WTC11 (cell line): ENCODE data around the gene AGER. TPM values are rescaled to one million over a fixed set of nuclear protein-coding genes. Genes with fewer than 3 reads are reported as not detected.

Experiments
- ATAC-seq: fragments of 200-7000 bp; cut with Tn5 transposase; 2 replicates; pipeline ENCODE4 v1.10.0; 2021; ENCODE audit warnings: mild to moderate bottlenecking, moderate library complexity
- CTCF ChIA-PET: fragments of 300-600 bp; sonication (Branson Sonifier 250); formaldehyde crosslinking; loops from one replicate; lab custom pipeline; 2021; ENCODE audit warnings: antibody characterized with exemption; lab: Charles Lee
- POLR2A ChIA-PET: fragments of 350-600 bp; sonication (Branson Sonifier 250); formaldehyde crosslinking; loops from one replicate; lab custom pipeline; 2021; ENCODE audit warnings: antibody characterized with exemption; lab: Charles Lee
- DNase-seq: peaks from one replicate; pipeline ENCODE4 v3.0.0; 2021; ENCODE audit warnings: low spot score
- H3K27ac Mint-ChIP-seq: 2 replicates; pipeline ENCODE4 v1.8.0; 2021; ENCODE audit warnings: mixed read lengths
- H3K27me3 Mint-ChIP-seq: 2 replicates; pipeline ENCODE4 v1.8.0; 2021; ENCODE audit warnings: low read depth, mild to moderate bottlenecking, moderate library complexity, mixed read lengths
- H3K36me3 Mint-ChIP-seq: 2 replicates; pipeline ENCODE4 v1.8.0; 2021; ENCODE audit warnings: mixed read lengths
- H3K4me1 Mint-ChIP-seq: 2 replicates; pipeline ENCODE4 v1.8.0; 2022; ENCODE audit warnings: mixed read lengths
- H3K4me3 Mint-ChIP-seq: 2 replicates; pipeline ENCODE4 v1.8.0; 2021; ENCODE audit warnings: mild to moderate bottlenecking, moderate library complexity, mixed read lengths
- H3K9me3 Mint-ChIP-seq: 2 replicates; pipeline ENCODE4 v1.8.0; 2021; ENCODE audit warnings: mixed read lengths
- AFF4 ChIP-seq: sonication (generic); formaldehyde crosslinking; IDR thresholded peaks from 2 replicates; pipeline ENCODE4 v1.8.1; 2023; ENCODE audit warnings: mild to moderate bottlenecking, missing genetic modification reagents, borderline replicate concordance
- CTCF ChIP-seq: fragments of 200-600 bp; IDR thresholded peaks from 2 replicates; pipeline ENCODE4 v1.8.0; 2022; ENCODE audit warnings: antibody characterized with exemption
- FOXJ3 ChIP-seq: sonication (generic); formaldehyde crosslinking; IDR thresholded peaks from 2 replicates; pipeline ENCODE4 v1.9.0; 2021; ENCODE audit warnings: missing genetic modification reagents, mild to moderate bottlenecking, borderline replicate concordance
- FOXP1 ChIP-seq: sonication (generic); formaldehyde crosslinking; IDR thresholded peaks from 2 replicates; pipeline ENCODE4 v1.8.0; 2022; ENCODE audit warnings: missing genetic modification reagents, mild to moderate bottlenecking, moderate library complexity, borderline replicate concordance
- GTF2I ChIP-seq: fragments of 250-450 bp; sonication (Bioruptor Pico); conservative IDR thresholded peaks from 2 replicates; pipeline ENCODE4 v1.4.0; 2021; ENCODE audit warnings: mild to moderate bottlenecking
- NFE2L1 ChIP-seq: sonication (generic); formaldehyde crosslinking; IDR thresholded peaks from 2 replicates; pipeline ENCODE4 v1.8.1; 2023; ENCODE audit warnings: missing genetic modification reagents
- NR1H2 ChIP-seq: sonication (generic); formaldehyde crosslinking; IDR thresholded peaks from 2 replicates; pipeline ENCODE4 v1.9.0; 2021; ENCODE audit warnings: mild to moderate bottlenecking, moderate library complexity, missing genetic modification reagents
- PRDM15 ChIP-seq: sonication (generic); formaldehyde crosslinking; IDR thresholded peaks from 2 replicates; pipeline ENCODE4 v1.8.0; 2022; ENCODE audit warnings: missing genetic modification reagents
- PREB ChIP-seq: sonication (generic); formaldehyde crosslinking; IDR thresholded peaks from 2 replicates; pipeline ENCODE4 v1.8.1; 2022; ENCODE audit warnings: mild to moderate bottlenecking, missing genetic modification reagents, moderate library complexity, borderline replicate concordance
- SMAD3 ChIP-seq: sonication (generic); formaldehyde crosslinking; IDR thresholded peaks from 2 replicates; pipeline ENCODE4 v1.8.0; 2022; ENCODE audit warnings: missing genetic modification reagents, mild to moderate bottlenecking, borderline replicate concordance
- SP1 ChIP-seq: sonication (generic); formaldehyde crosslinking; conservative IDR thresholded peaks from 2 replicates; pipeline ENCODE4 v1.8.1; 2022; ENCODE audit warnings: missing genetic modification reagents
- TEAD4 ChIP-seq: sonication (generic); formaldehyde crosslinking; IDR thresholded peaks from 2 replicates; pipeline ENCODE4 v1.8.0; 2022; ENCODE audit warnings: mild to moderate bottlenecking, missing genetic modification reagents
- TP53 ChIP-seq: sonication (generic); formaldehyde crosslinking; IDR thresholded peaks from 2 replicates; pipeline ENCODE4 v1.8.1; 2023; ENCODE audit warnings: mild to moderate bottlenecking, missing genetic modification reagents
- USF1 ChIP-seq: sonication (generic); formaldehyde crosslinking; IDR thresholded peaks from 2 replicates; pipeline ENCODE4 v1.8.0; 2022; ENCODE audit warnings: mild to moderate bottlenecking, missing genetic modification reagents
- ZNF317 ChIP-seq: sonication (generic); formaldehyde crosslinking; IDR thresholded peaks from 2 replicates; pipeline ENCODE4 v1.8.1; 2023; ENCODE audit warnings: low read depth, mild to moderate bottlenecking, moderate library complexity, missing genetic modification reagents, borderline replicate concordance
- total RNA-seq: library from RNA; stranded (reverse); gene quantifications from 3 replicates; pipeline ENCODE4 v1.2.3, GENCODE V29; 2021
- TF ChIP-seq, protein P1 (sequence below): fragments of 250-450 bp; sonication (Bioruptor Pico); IDR thresholded peaks from 2 replicates; pipeline ENCODE4 v1.9.0; 2021; ENCODE audit warnings: mild to moderate bottlenecking
- TF ChIP-seq, protein P2 (sequence below): sonication (generic); formaldehyde crosslinking; IDR thresholded peaks from 2 replicates; pipeline ENCODE4 v1.8.1; 2023; ENCODE audit warnings: mild to moderate bottlenecking, missing genetic modification reagents, moderate library complexity
- TF ChIP-seq, protein P3 (sequence below): fragments of 250-450 bp; sonication (Bioruptor Pico); IDR thresholded peaks from 2 replicates; pipeline ENCODE4 v1.8.0; 2021; ENCODE audit warnings: mild to moderate bottlenecking
- TF ChIP-seq, protein P4 (sequence below): sonication (generic); formaldehyde crosslinking; IDR thresholded peaks from 2 replicates; pipeline ENCODE4 v1.8.1; 2023; ENCODE audit warnings: mild to moderate bottlenecking, missing genetic modification reagents

Gene AGER
- total RNA-seq, 1 experiment from 2014 or later: 18.1 TPM

DNA sequence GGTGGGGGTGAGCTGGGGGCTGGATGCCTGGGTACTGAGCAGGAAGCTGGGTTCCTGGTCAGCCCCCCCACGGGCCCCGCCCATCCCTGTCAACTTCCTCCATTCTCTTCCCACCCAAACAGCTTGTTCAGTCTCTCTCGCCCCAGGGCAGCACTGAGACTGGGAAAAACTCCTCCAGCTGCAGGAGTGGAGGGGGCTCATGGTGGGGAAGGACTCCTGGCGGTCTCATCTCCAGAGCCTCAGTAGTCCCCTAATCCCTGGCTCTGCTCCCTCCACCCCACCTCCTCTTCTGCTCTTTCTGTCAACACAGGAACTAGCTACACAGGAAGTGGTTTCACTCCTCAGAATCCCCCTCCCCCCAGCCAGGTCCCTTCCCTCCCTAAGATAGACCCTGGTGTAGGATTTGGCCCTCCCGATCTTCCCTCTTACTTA, 8.6 kb upstream of the AGER start, which contains the start of gene GPSM3:
Gene GPSM3, minus strand, starts transcription at position 36 of the 432 bp plus-strand sequence. CDS start 130 bp downstream, outside the sequence.
- peak within 1 kb of the TSS; percentile 60 for H3K4me3 Mint-ChIP-seq
- H3K36me3 Mint-ChIP-seq: peaks cover 7% of the 10 kb centered on the region
- H3K4me1 Mint-ChIP-seq: peaks cover 66% of the 10 kb centered on the region
- H3K9me3 Mint-ChIP-seq: no peaks in the 10 kb centered on the region
- CTCF ChIA-PET: interaction anchor here (0.6 to 1.1 kb wide), 4 partner anchors 15 to 39 kb away, joined by 4 read pairs; no protein-coding TSS in a partner anchor
- ATAC-seq (no peak), DNase-seq (peak; percentile 46)
- H3K27ac Mint-ChIP-seq: peak within 1 kb of the TSS; percentile 89
- H3K27me3 Mint-ChIP-seq: no peaks in the 10 kb centered on the region
- POLR2A ChIA-PET: interaction anchor here (1.6 kb wide), 1 partner anchor 15 kb away, joined by 5 read pairs; no protein-coding TSS in a partner anchor
- TF ChIP-seq SP1 (CRISPR knock-in tag): 0 out of 2 replicates have a peak, but pooled peaks have one; percentile 34
- TF ChIP-seq FOXJ3 (CRISPR knock-in tag): no peak
- TF ChIP-seq PRDM15: peak; percentile 86
- TF ChIP-seq, protein P1, sequence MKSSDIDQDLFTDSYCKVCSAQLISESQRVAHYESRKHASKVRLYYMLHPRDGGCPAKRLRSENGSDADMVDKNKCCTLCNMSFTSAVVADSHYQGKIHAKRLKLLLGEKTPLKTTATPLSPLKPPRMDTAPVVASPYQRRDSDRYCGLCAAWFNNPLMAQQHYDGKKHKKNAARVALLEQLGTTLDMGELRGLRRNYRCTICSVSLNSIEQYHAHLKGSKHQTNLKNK: no peak
- no peak for TF ChIP-seq TEAD4 (CRISPR knock-in tag)
- no peak for TF ChIP-seq TP53
- TF ChIP-seq SMAD3 (CRISPR knock-in tag): no peak
- no peak for TF ChIP-seq GTF2I (CRISPR knock-in tag)
- no peak for TF ChIP-seq ZNF317
- TF ChIP-seq, protein P2, sequence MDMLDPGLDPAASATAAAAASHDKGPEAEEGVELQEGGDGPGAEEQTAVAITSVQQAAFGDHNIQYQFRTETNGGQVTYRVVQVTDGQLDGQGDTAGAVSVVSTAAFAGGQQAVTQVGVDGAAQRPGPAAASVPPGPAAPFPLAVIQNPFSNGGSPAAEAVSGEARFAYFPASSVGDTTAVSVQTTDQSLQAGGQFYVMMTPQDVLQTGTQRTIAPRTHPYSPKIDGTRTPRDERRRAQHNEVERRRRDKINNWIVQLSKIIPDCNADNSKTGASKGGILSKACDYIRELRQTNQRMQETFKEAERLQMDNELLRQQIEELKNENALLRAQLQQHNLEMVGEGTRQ (CRISPR knock-in tag): no peak
- TF ChIP-seq, protein P3, sequence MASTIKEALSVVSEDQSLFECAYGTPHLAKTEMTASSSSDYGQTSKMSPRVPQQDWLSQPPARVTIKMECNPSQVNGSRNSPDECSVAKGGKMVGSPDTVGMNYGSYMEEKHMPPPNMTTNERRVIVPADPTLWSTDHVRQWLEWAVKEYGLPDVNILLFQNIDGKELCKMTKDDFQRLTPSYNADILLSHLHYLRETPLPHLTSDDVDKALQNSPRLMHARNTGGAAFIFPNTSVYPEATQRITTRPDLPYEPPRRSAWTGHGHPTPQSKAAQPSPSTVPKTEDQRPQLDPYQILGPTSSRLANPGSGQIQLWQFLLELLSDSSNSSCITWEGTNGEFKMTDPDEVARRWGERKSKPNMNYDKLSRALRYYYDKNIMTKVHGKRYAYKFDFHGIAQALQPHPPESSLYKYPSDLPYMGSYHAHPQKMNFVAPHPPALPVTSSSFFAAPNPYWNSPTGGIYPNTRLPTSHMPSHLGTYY (CRISPR knock-in tag): no peak
- no peak for TF ChIP-seq NFE2L1 (CRISPR knock-in tag)
- TF ChIP-seq AFF4 (CRISPR knock-in tag): no peak
- no peak for TF ChIP-seq NR1H2 (CRISPR knock-in tag)
- TF ChIP-seq, protein P4, sequence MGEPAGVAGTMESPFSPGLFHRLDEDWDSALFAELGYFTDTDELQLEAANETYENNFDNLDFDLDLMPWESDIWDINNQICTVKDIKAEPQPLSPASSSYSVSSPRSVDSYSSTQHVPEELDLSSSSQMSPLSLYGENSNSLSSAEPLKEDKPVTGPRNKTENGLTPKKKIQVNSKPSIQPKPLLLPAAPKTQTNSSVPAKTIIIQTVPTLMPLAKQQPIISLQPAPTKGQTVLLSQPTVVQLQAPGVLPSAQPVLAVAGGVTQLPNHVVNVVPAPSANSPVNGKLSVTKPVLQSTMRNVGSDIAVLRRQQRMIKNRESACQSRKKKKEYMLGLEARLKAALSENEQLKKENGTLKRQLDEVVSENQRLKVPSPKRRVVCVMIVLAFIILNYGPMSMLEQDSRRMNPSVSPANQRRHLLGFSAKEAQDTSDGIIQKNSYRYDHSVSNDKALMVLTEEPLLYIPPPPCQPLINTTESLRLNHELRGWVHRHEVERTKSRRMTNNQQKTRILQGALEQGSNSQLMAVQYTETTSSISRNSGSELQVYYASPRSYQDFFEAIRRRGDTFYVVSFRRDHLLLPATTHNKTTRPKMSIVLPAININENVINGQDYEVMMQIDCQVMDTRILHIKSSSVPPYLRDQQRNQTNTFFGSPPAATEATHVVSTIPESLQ (CRISPR knock-in tag): no peak
- TF ChIP-seq USF1 (CRISPR knock-in tag): no peak
- no peak for TF ChIP-seq FOXP1 (CRISPR knock-in tag)
- no peak for TF ChIP-seq PREB (CRISPR knock-in tag)
- no peak for TF ChIP-seq CTCF
